ENCODE measurements around the gene LSS.

- TF ChIP-seq CTCF (IDR thresholded peaks at IDR 0.05), result no peak
- TF ChIP-seq POLR2A (IDR thresholded peaks at IDR 0.05), result no peak
Observed at GRCh38 chr21:46216132-46216747, 12.3 kb downstream of the LSS start.

Measured in transverse colon (tissue), 3 donors.